AG08396 (cell line): ENCODE measurements around the gene TET3.

Experiments used
- DNase-seq: peaks from one replicate; pipeline ENCODE4 v3.0.0; 2012; ENCODE audit warnings: low spot score, mixed read lengths

The TET3 gene

GRCh38 chr2:73964223-73964622 is 20.5 kb upstream of the TET3 start:
- no peak for DNase-seq

- DNase-seq: no peak
Measured at GRCh38 chr2:73965053-73965452, 19.7 kb upstream of the TET3 start.

- DNase-seq: no peak
Measured at GRCh38 chr2:73968357-73968937, 16.3 kb upstream of the TET3 start.

- DNase-seq: no peak
Measured at GRCh38 chr2:73969356-73969755, 15.4 kb upstream of the TET3 start.

GRCh38 chr2:73970141-73970803 is 14.4 kb upstream of the TET3 start:
- DNase-seq: no peak

- peak; percentile 36 for DNase-seq
Measured at GRCh38 chr2:73970850-73971471, 13.7 kb upstream of the TET3 start.

GRCh38 chr2:73971722-73972121 is 13.0 kb upstream of the TET3 start:
- DNase-seq: no peak

- no peak for DNase-seq
Measured at GRCh38 chr2:73972846-73973245, 11.9 kb upstream of the TET3 start.

- no peak for DNase-seq
Measured at GRCh38 chr2:73975731-73976130, 9.0 kb upstream of the TET3 start.

GRCh38 chr2:73976803-73977202 is 7.9 kb upstream of the TET3 start:
- DNase-seq: no peak

- DNase-seq: no peak
Measured at GRCh38 chr2:73977466-73977865, 7.2 kb upstream of the TET3 start.

GRCh38 chr2:73979021-73979420 is 5.7 kb upstream of the TET3 start:
- no peak for DNase-seq

- peak; percentile 85 for DNase-seq
Measured at GRCh38 chr2:73979686-73980085, 5.0 kb upstream of the TET3 start.

GRCh38 chr2:73980566-73980965 is 4.1 kb upstream of the TET3 start:
- DNase-seq: no peak

- DNase-seq: peak; percentile 69
Measured at GRCh38 chr2:73981081-73982001, 3.4 kb upstream of the TET3 start.

- peak; percentile 38 for DNase-seq
Measured at GRCh38 chr2:73982140-73982617, 2.5 kb upstream of the TET3 start.

GRCh38 chr2:73983322-73984202 is 1.1 kb upstream of the TET3 start:
- no peak for DNase-seq

GRCh38 chr2:73984922-73985307 is 205 bp downstream of the TET3 start:
- DNase-seq: peak; percentile 67

- DNase-seq: peak; percentile 67
Measured at GRCh38 chr2:73985308-73986084, 786 bp downstream of the TET3 start.

GRCh38 chr2:73986085-73986681 is 1.5 kb downstream of the TET3 start:
- no peak for DNase-seq
